Transverse colon (tissue), 4 donors: ENCODE data around the gene WNK2. TPM values are rescaled to one million over a fixed set of nuclear protein-coding genes. Genes with fewer than 3 reads are reported as not detected.

ENCODE experiments used
- DNase-seq: peaks from one replicate; pipeline ENCODE4 v3.0.0-alpha.2; 2019
- H3K27ac ChIP-seq, 4 donors: fragments of 200-600 bp; sonication (generic); 2 replicates each; pipeline ENCODE4 v1.5.1; 2016 to 2018; ENCODE audit warnings: inconsistent platforms in 4 of 4
- H3K27me3 ChIP-seq: fragments of 200-600 bp; sonication (generic); 2 replicates; pipeline ENCODE4 v1.5.1; 2017; ENCODE audit warnings: inconsistent platforms
- H3K36me3 ChIP-seq, 4 donors: fragments of 200-600 bp; sonication (generic); 2 replicates each; pipeline ENCODE4 v1.5.1; 2017 to 2019; ENCODE audit warnings: inconsistent platforms in 4 of 4
- H3K4me1 ChIP-seq, 4 donors: fragments of 200-600 bp; sonication (generic); 2 replicates each; pipeline ENCODE4 v1.5.1; 2017 to 2020; ENCODE audit warnings: inconsistent platforms in 4 of 4
- H3K4me3 ChIP-seq, 4 donors: fragments of 200-600 bp; sonication (generic); 1 replicate in 1 of 4; 2 replicates in 3 of 4; pipeline versions ENCODE4 v1.5.1 to v1.6.1; 2017 to 2019; ENCODE audit warnings: inconsistent platforms in 4 of 4
- H3K9me3 ChIP-seq, 2 donors: fragments of 200-600 bp; sonication (generic); 2 replicates each; pipeline ENCODE4 v1.5.1; 2017 to 2019; ENCODE audit warnings: inconsistent platforms in 2 of 2
- CTCF ChIP-seq, 5 experiments: fragments of 200-600 bp in 3 of 5; fragments of 450-650 bp in 2 of 5; sonication (generic) in 3 of 5; IDR thresholded peaks; 1 replicate in 2 of 5; 2 replicates in 3 of 5; pipeline ENCODE4 v1.5.1; 2016 to 2017; ENCODE audit warnings: antibody characterized with exemption in 5 of 5, inconsistent platforms in 3 of 5, mild to moderate bottlenecking in 2 of 5, moderate library complexity in 1 of 5
- EP300 ChIP-seq: sonication (generic); formaldehyde crosslinking; IDR thresholded peaks from one replicate; pipeline ENCODE4 v1.6.1; 2017; ENCODE audit warnings: antibody characterized with exemption, low read depth
- POLR2A ChIP-seq: fragments of 450-650 bp; IDR thresholded peaks from one replicate; pipeline ENCODE4 v1.6.1; 2016; ENCODE audit warnings: antibody characterized with exemption, mild to moderate bottlenecking, moderate library complexity
- POLR2AphosphoS5 ChIP-seq, 3 donors: sonication (generic); formaldehyde crosslinking; IDR thresholded peaks; one replicate each; pipeline ENCODE4 v1.6.1; 2016; ENCODE audit warnings: antibody characterized with exemption in 3 of 3
- WGBS, 2 donors: methylation state at CpG; one replicate each; pipeline ENCODE4 v1.1.5; 2018; ENCODE audit warnings: low coverage in 1 of 2; 5-methylcytosine and 5-hydroxymethylcytosine counted together
- in situ Hi-C, 4 donors: fragments of 200-750 bp; cut with MboI; loops; one replicate each; pipeline versions ENCODE4 v1.15.0 to v1.15.1; 2017; ENCODE audit warnings: low sequenced_read_pairs in 3 of 4, low pct_ligation_motif_present in 1 of 4, low pct_unique_long_range_greater_than_20kb in 1 of 4
- intact Hi-C: fragments of 100-400 bp; cut with DNase I; formaldehyde crosslinking; loops from one replicate; pipeline ENCODE4 v1.15.1; 2023; ENCODE audit warnings: low total_unique reads
- total RNA-seq, 4 donors: library from RNA; depleted of rRNA; stranded (reverse); fragments of >200 nt; gene quantifications; one replicate each; pipeline ENCODE4 v1.1.0, GENCODE V29; 2016

Gene WNK2
- total RNA-seq, 4 donors from 2014 or later, result 133 to 618 (median 157) TPM

GRCh38 chr9:93295456-93296076 lies 111.6 kb downstream of the WNK2 start:
- 20 to 46% methylated on average over 2 of the region's 2 CpGs for WGBS, 2 donors
- Histone ChIP-seq H3K27me3 (no peaks in the 10 kb centered on the region), H3K27ac (peak overlapping the region in 2 of 4 donors; percentile 0 to 10), H3K4me1 (peaks cover 7 to 48% (median 33%) of the 10 kb centered on the region in 4 donors), H3K36me3 (no peaks in the 10 kb centered on the region), H3K9me3 (no peaks in the 10 kb centered on the region), H3K4me3 (no peak overlapping the region)
- DNase-seq, result no peak
- TF ChIP-seq POLR2AphosphoS5 (IDR thresholded peaks at IDR 0.05), result no peak
- TF ChIP-seq EP300, result no peak
- no peak for TF ChIP-seq CTCF (IDR thresholded peaks at IDR 0.05)
- no peak for TF ChIP-seq POLR2A
- intact Hi-C loops (no loop called here), in situ Hi-C loops (no loop called here)

- in situ Hi-C loops, result no loop called here
- 40 to 62% methylated on average over 3 to 17 of the region's 17 CpGs for WGBS, 2 donors
- no peaks in the 10 kb centered on the region for H3K36me3 ChIP-seq
- peak overlapping the region in 1 of 4 donors; percentile 76 for H3K27ac ChIP-seq
- peaks cover 7 to 54% (median 37%) of the 10 kb centered on the region in 4 donors for H3K4me1 ChIP-seq
- TF ChIP-seq CTCF (IDR thresholded peaks at IDR 0.05) (no peak), EP300 (no peak), POLR2AphosphoS5 (IDR thresholded peaks at IDR 0.05) (no peak), POLR2A (no peak)
- H3K9me3 ChIP-seq, result no peaks in the 10 kb centered on the region
- intact Hi-C loops, result no loop called here
- no peak overlapping the region for H3K4me3 ChIP-seq
- no peak for DNase-seq
- no peaks in the 10 kb centered on the region for H3K27me3 ChIP-seq
These were observed 113.0 kb downstream of the WNK2 start for GRCh38 chr9:93296889-93297480.

GRCh38 chr9:93297659-93298497 lies 113.9 kb downstream of the WNK2 start:
- WGBS, 2 donors, result 76% methylated on average over 21 of the region's 33 CpGs; no CpG with 5 or more reads in 1 of the 2 donors
- peaks cover 7 to 60% (median 37%) of the 10 kb centered on the region in 4 donors for H3K4me1 ChIP-seq
- H3K27me3 ChIP-seq, result no peaks in the 10 kb centered on the region
- peak overlapping the region; percentile 15 to 76 (median 24) for H3K27ac ChIP-seq
- in situ Hi-C loops (no loop called here), intact Hi-C loops (no loop called here)
- TF ChIP-seq EP300 (no peak), CTCF (IDR thresholded peaks at IDR 0.05) (no peak), POLR2AphosphoS5 (IDR thresholded peaks at IDR 0.05) (no peak), POLR2A (no peak)
- no peaks in the 10 kb centered on the region for H3K9me3 ChIP-seq
- no peak overlapping the region for H3K4me3 ChIP-seq
- no peak for DNase-seq
- H3K36me3 ChIP-seq, result no peaks in the 10 kb centered on the region
